ENCODE results near the gene PDK3. TPM values are rescaled to one million over a fixed set of nuclear protein-coding genes. Genes with fewer than 3 reads are reported as not detected.

The PDK3 gene
- total RNA-seq, 1 donor from 2014 or later, result 12.1 TPM

DNA sequence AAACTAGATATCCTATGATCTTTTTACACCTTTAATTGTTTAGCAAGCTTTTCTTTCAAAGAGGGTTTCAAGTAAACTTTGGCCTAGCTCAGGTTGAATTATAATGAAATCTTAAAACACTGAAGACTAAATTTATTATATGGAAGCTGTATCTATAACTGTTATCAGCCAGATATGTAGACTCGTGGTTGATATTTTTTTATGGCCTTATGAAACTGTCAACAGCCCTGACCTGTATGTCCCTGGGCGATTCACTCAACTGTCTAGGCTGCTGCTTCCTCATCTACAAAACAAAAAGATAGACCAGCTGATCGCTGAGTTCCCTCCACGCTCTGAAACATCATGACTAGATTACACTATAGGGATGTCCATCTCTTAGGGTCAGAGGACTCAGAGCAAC, 21.2 kb upstream of the PDK3 start:
- Mint-ChIP-seq H3K27me3 (ENCODE audit: unreplicated experiment) (no peaks in the 10 kb centered on the region), H3K27ac (ENCODE audit: unreplicated experiment) (no peak overlapping the region), H3K36me3 (ENCODE audit: unreplicated experiment) (no peaks in the 10 kb centered on the region), H3K9me3 (ENCODE audit: unreplicated experiment) (no peaks in the 10 kb centered on the region), H3K4me3 (ENCODE audit: unreplicated experiment) (no peak overlapping the region), H3K4me1 (ENCODE audit: low read depth, unreplicated experiment) (no peaks in the 10 kb centered on the region)
- TF ChIP-seq, protein P1, sequence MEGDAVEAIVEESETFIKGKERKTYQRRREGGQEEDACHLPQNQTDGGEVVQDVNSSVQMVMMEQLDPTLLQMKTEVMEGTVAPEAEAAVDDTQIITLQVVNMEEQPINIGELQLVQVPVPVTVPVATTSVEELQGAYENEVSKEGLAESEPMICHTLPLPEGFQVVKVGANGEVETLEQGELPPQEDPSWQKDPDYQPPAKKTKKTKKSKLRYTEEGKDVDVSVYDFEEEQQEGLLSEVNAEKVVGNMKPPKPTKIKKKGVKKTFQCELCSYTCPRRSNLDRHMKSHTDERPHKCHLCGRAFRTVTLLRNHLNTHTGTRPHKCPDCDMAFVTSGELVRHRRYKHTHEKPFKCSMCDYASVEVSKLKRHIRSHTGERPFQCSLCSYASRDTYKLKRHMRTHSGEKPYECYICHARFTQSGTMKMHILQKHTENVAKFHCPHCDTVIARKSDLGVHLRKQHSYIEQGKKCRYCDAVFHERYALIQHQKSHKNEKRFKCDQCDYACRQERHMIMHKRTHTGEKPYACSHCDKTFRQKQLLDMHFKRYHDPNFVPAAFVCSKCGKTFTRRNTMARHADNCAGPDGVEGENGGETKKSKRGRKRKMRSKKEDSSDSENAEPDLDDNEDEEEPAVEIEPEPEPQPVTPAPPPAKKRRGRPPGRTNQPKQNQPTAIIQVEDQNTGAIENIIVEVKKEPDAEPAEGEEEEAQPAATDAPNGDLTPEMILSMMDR (IDR thresholded peaks at IDR 0.05; ENCODE audit: partially characterized antibody, unreplicated experiment), result no peak
- no peak for DNase-seq

DNA sequence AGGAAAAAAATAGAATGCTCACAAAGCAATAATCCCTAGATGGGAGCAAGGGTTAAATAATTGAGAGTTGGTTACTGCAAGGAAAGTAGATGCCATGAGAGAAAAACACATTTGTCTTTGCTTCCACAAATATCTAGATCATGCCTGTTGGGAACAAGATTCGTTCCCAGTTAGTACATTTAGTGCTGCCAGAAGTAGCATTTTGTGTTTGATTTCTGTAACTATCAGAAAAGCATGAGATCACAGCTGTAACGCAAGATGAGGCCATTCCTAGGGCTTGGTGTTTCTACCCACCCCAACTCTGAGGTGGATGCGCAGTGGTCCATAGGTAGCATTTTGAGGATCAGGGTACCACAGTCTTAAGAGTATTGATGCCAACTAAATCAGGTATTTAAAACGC, 20.4 kb upstream of the PDK3 start:
- TF ChIP-seq, protein P1 (IDR thresholded peaks at IDR 0.05; ENCODE audit: partially characterized antibody, unreplicated experiment), result no peak
- Mint-ChIP-seq H3K27ac (ENCODE audit: unreplicated experiment) (no peak overlapping the region), H3K27me3 (ENCODE audit: unreplicated experiment) (no peaks in the 10 kb centered on the region), H3K9me3 (ENCODE audit: unreplicated experiment) (no peaks in the 10 kb centered on the region), H3K4me1 (ENCODE audit: low read depth, unreplicated experiment) (no peaks in the 10 kb centered on the region), H3K4me3 (ENCODE audit: unreplicated experiment) (no peak overlapping the region), H3K36me3 (ENCODE audit: unreplicated experiment) (no peaks in the 10 kb centered on the region)
- DNase-seq, result no peak

DNA sequence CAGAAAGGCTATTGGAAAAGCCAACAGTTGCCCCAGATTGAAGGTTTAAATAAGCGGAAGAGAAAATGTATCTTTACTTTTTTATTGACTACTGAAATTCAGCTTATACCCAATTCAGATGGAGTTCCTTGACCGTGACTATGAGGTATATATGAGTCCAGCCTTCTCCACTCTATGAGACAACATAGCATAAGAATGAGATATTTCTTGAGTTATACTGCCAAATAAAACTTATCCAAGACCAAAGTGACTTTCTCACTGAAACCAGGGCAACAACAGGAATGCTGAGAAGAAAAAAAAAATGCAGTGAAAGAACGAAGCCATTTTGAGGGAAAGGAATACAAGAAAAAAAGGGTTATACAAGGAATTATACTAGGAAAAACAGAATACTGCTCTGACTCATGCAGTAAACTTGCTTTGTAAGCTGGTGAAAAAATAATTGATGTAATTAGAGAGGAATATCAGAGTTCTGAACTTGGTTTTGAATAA, 16.3 kb upstream of the PDK3 start:
- TF ChIP-seq, protein P1 (IDR thresholded peaks at IDR 0.05; ENCODE audit: partially characterized antibody, unreplicated experiment), result no peak
- Mint-ChIP-seq H3K27me3 (ENCODE audit: unreplicated experiment) (no peaks in the 10 kb centered on the region), H3K4me1 (ENCODE audit: low read depth, unreplicated experiment) (no peaks in the 10 kb centered on the region)

DNA sequence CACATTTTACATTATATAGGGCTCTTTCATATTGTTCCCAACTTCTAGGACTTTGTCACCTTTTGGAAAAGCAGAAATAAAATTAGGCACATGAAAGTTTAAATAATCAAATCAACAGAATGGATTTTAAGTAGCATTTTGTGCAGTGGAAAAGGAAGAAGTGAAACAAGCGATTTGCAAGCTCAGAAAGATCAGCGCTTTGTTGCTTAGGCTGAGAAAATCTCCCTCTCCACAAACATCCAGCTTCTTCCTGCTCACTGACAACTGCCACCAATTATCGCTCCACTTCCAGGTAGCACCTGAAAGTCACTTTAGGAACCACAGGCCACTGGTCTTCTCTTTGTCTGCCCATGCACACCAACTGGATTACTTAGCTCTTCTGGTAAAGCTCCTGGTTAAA, 2.0 kb upstream of the PDK3 start:
- DNase-seq, result no peak
- Mint-ChIP-seq H3K9me3 (ENCODE audit: unreplicated experiment) (no peaks in the 10 kb centered on the region), H3K4me3 (ENCODE audit: unreplicated experiment) (no peak overlapping the region), H3K27me3 (ENCODE audit: unreplicated experiment) (no peaks in the 10 kb centered on the region), H3K27ac (ENCODE audit: unreplicated experiment) (no peak overlapping the region), H3K4me1 (ENCODE audit: low read depth, unreplicated experiment) (peaks cover 4% of the 10 kb centered on the region), H3K36me3 (ENCODE audit: unreplicated experiment) (no peaks in the 10 kb centered on the region)
- TF ChIP-seq, protein P1 (IDR thresholded peaks at IDR 0.05; ENCODE audit: partially characterized antibody, unreplicated experiment), result no peak

More for the DNA sequence above, 16.3 kb upstream of the PDK3 start:
- H3K27ac Mint-ChIP-seq (ENCODE audit: unreplicated experiment), result no peak overlapping the region
- no peak overlapping the region for H3K4me3 Mint-ChIP-seq (ENCODE audit: unreplicated experiment)
- peaks cover 1% of the 10 kb centered on the region for H3K9me3 Mint-ChIP-seq (ENCODE audit: unreplicated experiment)
- H3K36me3 Mint-ChIP-seq (ENCODE audit: unreplicated experiment), result no peaks in the 10 kb centered on the region
- DNase-seq, result no peak

DNA sequence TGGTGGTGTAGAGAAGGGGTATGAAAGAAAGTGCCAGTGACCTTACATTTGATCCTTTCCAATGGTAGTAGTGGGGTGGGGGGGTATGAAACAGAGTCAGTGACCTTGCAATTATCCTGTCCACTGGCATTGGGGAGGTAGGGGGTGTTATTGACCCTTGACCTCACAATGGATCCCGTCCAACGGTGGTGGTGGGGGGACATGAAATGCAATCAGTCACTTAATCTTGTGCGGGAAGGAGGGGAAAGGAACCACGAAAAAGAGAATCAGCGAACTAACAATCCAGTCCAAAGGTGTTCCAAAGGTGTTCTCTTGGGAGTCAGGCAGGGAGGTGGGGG, 619 bp upstream of the PDK3 start:
- Mint-ChIP-seq H3K9me3 (ENCODE audit: unreplicated experiment) (no peaks in the 10 kb centered on the region), H3K27ac (ENCODE audit: unreplicated experiment) (peak overlapping the region; percentile 30), H3K4me1 (ENCODE audit: low read depth, unreplicated experiment) (peaks cover 4% of the 10 kb centered on the region)

More for the DNA sequence above, 619 bp upstream of the PDK3 start:
- Mint-ChIP-seq H3K4me3 (ENCODE audit: unreplicated experiment) (peak overlapping the region; percentile 90), H3K36me3 (ENCODE audit: unreplicated experiment) (no peaks in the 10 kb centered on the region), H3K27me3 (ENCODE audit: unreplicated experiment) (no peaks in the 10 kb centered on the region)
- TF ChIP-seq, protein P1 (IDR thresholded peaks at IDR 0.05; ENCODE audit: partially characterized antibody, unreplicated experiment), result no peak
- no peak for DNase-seq

Measured in glutamatergic neuron (in vitro differentiated cells).